Gastroesophageal sphincter (tissue), 4 donors: ENCODE data around the gene KCTD12. TPM values are rescaled to one million over a fixed set of nuclear protein-coding genes. Genes with fewer than 3 reads are reported as not detected.

ENCODE experiments used
- ATAC-seq: fragments of 150-250 bp; one replicate; pipeline ENCODE4 v1.9.1; 2016; ENCODE audit warnings: mild to moderate bottlenecking, moderate library complexity
- H3K27ac ChIP-seq, 4 donors: fragments of 200-600 bp; sonication (generic) in 3 of 4; 1 replicate in 3 of 4; 2 replicates in 1 of 4; pipeline ENCODE4 v1.5.1; 2016 to 2019
- H3K27me3 ChIP-seq: fragments of 200-600 bp; sonication (generic); one replicate; pipeline ENCODE4 v1.5.1; 2019
- H3K36me3 ChIP-seq, 2 donors: fragments of 200-600 bp; sonication (generic); one replicate each; pipeline ENCODE4 v1.5.1; 2019; ENCODE audit warnings: control low read depth in 1 of 2
- H3K4me1 ChIP-seq, 3 donors: fragments of 200-600 bp; sonication (generic); 1 replicate in 2 of 3; 2 replicates in 1 of 3; pipeline ENCODE4 v1.5.1; 2016 to 2019; ENCODE audit warnings: control low read depth in 2 of 3
- H3K4me3 ChIP-seq, 2 donors: fragments of 200-600 bp; sonication (generic); one replicate each; pipeline ENCODE4 v1.5.1; 2019; ENCODE audit warnings: mild to moderate bottlenecking in 1 of 2, moderate library complexity in 1 of 2
- H3K9me3 ChIP-seq, 3 donors: fragments of 200-600 bp; sonication (generic); one replicate each; pipeline ENCODE4 v1.5.1; 2017 to 2019; ENCODE audit warnings: control low read depth in 2 of 3
- CTCF ChIP-seq, 4 experiments: fragments of 200-600 bp in 2 of 4; fragments of 450-650 bp in 2 of 4; sonication (generic) in 1 of 4; IDR thresholded peaks; one replicate each; pipeline ENCODE4 v1.5.1; 2017 to 2019; ENCODE audit warnings: antibody characterized with exemption in 4 of 4, mild to moderate bottlenecking in 2 of 4, moderate library complexity in 2 of 4
- EP300 ChIP-seq: sonication (generic); formaldehyde crosslinking; IDR thresholded peaks from one replicate; pipeline ENCODE4 v1.6.1; 2017; ENCODE audit warnings: antibody characterized with exemption, mild to moderate bottlenecking
- POLR2A ChIP-seq, 2 donors: fragments of 450-650 bp; IDR thresholded peaks; one replicate each; pipeline ENCODE4 v1.6.1; 2017; ENCODE audit warnings: antibody characterized with exemption in 2 of 2, mild to moderate bottlenecking in 2 of 2, moderate library complexity in 1 of 2
- POLR2AphosphoS5 ChIP-seq: sonication (generic); formaldehyde crosslinking; IDR thresholded peaks from one replicate; pipeline ENCODE4 v1.6.1; 2017; ENCODE audit warnings: antibody characterized with exemption
- WGBS, 2 donors: methylation state at CpG; one replicate each; pipeline ENCODE4 v1.1.5; 2018; ENCODE audit warnings: low coverage in 1 of 2; 5-methylcytosine and 5-hydroxymethylcytosine counted together
- total RNA-seq, 4 donors: library from RNA; depleted of rRNA; stranded (reverse); fragments of >200 nt; gene quantifications; one replicate each; pipeline ENCODE4 v1.1.0, GENCODE V29; 2016

The KCTD12 gene
- 100 to 1,000 TPM in 3 of 4 donors, 10 to 100 TPM in 1; 88.9 to 192 (median 128) TPM for total RNA-seq

DNA sequence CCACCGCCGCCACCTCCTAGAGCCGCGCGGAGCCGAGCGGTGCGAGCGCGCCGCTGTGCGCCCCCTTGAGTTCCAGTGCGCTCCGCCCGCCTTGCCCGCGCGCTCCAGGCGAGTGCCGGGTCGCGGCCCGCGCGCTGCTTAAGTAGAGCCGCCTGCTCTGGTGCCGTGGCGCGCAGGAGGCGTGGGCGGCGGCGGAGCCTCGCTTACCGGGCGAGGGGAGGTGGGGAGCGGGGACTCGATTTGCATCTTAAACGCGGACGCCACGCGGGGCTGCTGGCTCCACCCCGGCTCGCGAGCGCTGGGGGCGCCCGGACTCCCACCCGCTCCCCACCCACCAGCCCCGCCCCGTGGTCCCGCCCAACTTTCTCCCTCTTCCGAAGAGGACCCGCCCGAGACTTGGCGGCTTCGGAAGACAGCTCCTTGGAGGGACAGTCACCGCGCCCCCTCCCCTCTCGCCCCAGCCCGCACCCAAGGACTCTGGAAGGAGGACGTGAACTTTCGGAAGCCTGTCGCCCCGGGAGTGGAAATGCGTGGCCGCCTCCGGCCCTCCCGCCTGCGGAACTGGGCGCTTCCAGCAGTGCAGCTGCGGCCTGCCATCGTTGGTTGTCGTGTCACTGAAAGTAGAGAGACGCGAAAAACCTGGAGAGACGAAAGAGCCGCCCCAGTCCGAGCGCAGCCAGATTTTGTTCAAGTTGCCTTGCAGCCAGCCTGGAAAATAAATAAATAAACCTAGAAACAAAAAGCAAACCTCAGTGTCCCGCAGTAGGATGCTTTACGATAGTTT, at the start of gene KCTD12:
Gene KCTD12 (minus strand): TSS at position 114 of the 784 bp plus-strand sequence. CDS start 257 bp downstream, outside the sequence.
- peak within 1 kb of the TSS; percentile 57 to 95 for H3K4me3 ChIP-seq
- no peaks in the 10 kb centered on the region for H3K9me3 ChIP-seq
- peak within 1 kb of the TSS; percentile 45 to 95 (median 92) for H3K27ac ChIP-seq
- H3K27me3 ChIP-seq: no peaks in the 10 kb centered on the region
- WGBS, 2 donors: 0 to 2% methylated on average over 6 of the region's 83 CpGs
- H3K4me1 ChIP-seq: peaks cover 0 to 49% (median 0%) of the 10 kb centered on the region in 3 donors
- H3K36me3 ChIP-seq: no peaks in the 10 kb centered on the region
- peak; percentile 94 to 97 for TF ChIP-seq POLR2A (IDR thresholded peaks at IDR 0.05)
- TF ChIP-seq EP300: no peak
- TF ChIP-seq CTCF (IDR thresholded peaks at IDR 0.05): peak in 3 of 4 experiments; percentile 46 to 64 (median 56)
- TF ChIP-seq POLR2AphosphoS5: peak; percentile 91
- peak; percentile 89 for ATAC-seq

DNA sequence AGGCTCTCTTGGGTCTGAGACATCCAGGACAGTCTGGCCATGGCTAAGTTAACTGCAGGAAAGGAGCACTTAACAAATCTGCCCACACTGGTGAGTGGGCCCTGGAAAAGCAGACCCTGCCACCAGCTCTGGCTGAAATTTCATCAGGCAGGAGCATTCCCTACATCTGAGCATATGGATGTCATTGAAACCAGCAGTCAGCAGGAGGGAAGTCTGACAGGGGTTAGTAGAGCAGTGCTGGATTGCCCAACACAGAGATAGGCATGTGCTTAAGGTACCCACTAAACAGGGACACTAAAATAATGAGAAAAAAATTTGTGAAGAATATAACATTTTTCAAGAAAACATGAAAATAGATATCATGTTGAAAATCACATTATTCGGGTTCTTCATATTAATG, 48.5 kb upstream of the KCTD12 start:
- no peaks in the 10 kb centered on the region for H3K36me3 ChIP-seq
- H3K27ac ChIP-seq: no peak overlapping the region
- no peaks in the 10 kb centered on the region for H3K27me3 ChIP-seq
- no peaks in the 10 kb centered on the region for H3K4me1 ChIP-seq
- H3K4me3 ChIP-seq: no peak overlapping the region
- ATAC-seq: no peak
- TF ChIP-seq POLR2AphosphoS5: no peak
- TF ChIP-seq EP300: no peak
- TF ChIP-seq CTCF (IDR thresholded peaks at IDR 0.05): no peak
- TF ChIP-seq POLR2A (IDR thresholded peaks at IDR 0.05): no peak
- WGBS, 2 donors: 100% methylated on average over 1 of the region's 1 CpG
- peaks cover 0 to 18% (median 0%) of the 10 kb centered on the region in 3 donors for H3K9me3 ChIP-seq

GRCh38 chr13:76932076-76932475, 45.9 kb upstream of the KCTD12 start:
- no peak overlapping the region for H3K27ac ChIP-seq

GRCh38 chr13:76929851-76930374, 43.7 kb upstream of the KCTD12 start:
- Histone ChIP-seq H3K27me3 (no peaks in the 10 kb centered on the region), H3K9me3 (peaks cover 0 to 18% (median 0%) of the 10 kb centered on the region in 3 donors), H3K4me1 (no peaks in the 10 kb centered on the region), H3K27ac (no peak overlapping the region), H3K4me3 (no peak overlapping the region), H3K36me3 (no peaks in the 10 kb centered on the region)
- TF ChIP-seq POLR2AphosphoS5 (no peak), POLR2A (IDR thresholded peaks at IDR 0.05) (no peak), CTCF (IDR thresholded peaks at IDR 0.05) (no peak), EP300 (no peak)
- no peak for ATAC-seq
- WGBS, 2 donors: 44% methylated on average over 2 of the region's 2 CpGs; no CpG with 5 or more reads in 1 of the 2 donors

More at GRCh38 chr13:76932076-76932475, 45.9 kb upstream of the KCTD12 start:
- WGBS, 2 donors: 68% methylated on average over 4 of the region's 4 CpGs
- no peaks in the 10 kb centered on the region for H3K36me3 ChIP-seq
- H3K4me1 ChIP-seq: no peaks in the 10 kb centered on the region
- no peak for TF ChIP-seq POLR2A (IDR thresholded peaks at IDR 0.05)
- TF ChIP-seq CTCF (IDR thresholded peaks at IDR 0.05): no peak
- TF ChIP-seq POLR2AphosphoS5: no peak
- no peak for TF ChIP-seq EP300
- ATAC-seq: no peak
- H3K27me3 ChIP-seq: no peaks in the 10 kb centered on the region
- peaks cover 0 to 18% (median 0%) of the 10 kb centered on the region in 3 donors for H3K9me3 ChIP-seq
- no peak overlapping the region for H3K4me3 ChIP-seq
